Suprapubic skin (tissue), 4 donors: ENCODE data around the gene GARNL3. TPM values are rescaled to one million over a fixed set of nuclear protein-coding genes. Genes with fewer than 3 reads are reported as not detected.

Experiments
- DNase-seq, 2 donors: peaks; one replicate each; pipeline ENCODE4 v3.0.0-alpha.2; 2019; ENCODE audit warnings: low spot score in 2 of 2
- H3K27ac ChIP-seq: fragments of 200-600 bp; sonication (generic); one replicate; pipeline ENCODE4 v1.5.1; 2019
- H3K27me3 ChIP-seq: fragments of 200-600 bp; sonication (generic); one replicate; pipeline ENCODE4 v1.5.1; 2019
- H3K36me3 ChIP-seq: fragments of 200-600 bp; sonication (generic); one replicate; pipeline ENCODE4 v1.5.1; 2019
- H3K4me1 ChIP-seq: fragments of 200-600 bp; sonication (generic); one replicate; pipeline ENCODE4 v1.5.1; 2019
- H3K4me3 ChIP-seq: fragments of 200-600 bp; sonication (generic); one replicate; pipeline ENCODE4 v1.5.1; 2019; ENCODE audit warnings: mild to moderate bottlenecking
- H3K9me3 ChIP-seq: fragments of 200-600 bp; sonication (generic); one replicate; pipeline ENCODE4 v1.5.1; 2019
- EP300 ChIP-seq: sonication (generic); formaldehyde crosslinking; IDR thresholded peaks from one replicate; pipeline ENCODE4 v1.6.1; 2017; ENCODE audit warnings: antibody characterized with exemption
- POLR2A ChIP-seq, 2 donors: fragments of 450-650 bp; IDR thresholded peaks; one replicate each; pipeline ENCODE4 v1.6.1; 2017; ENCODE audit warnings: antibody characterized with exemption in 2 of 2, mild to moderate bottlenecking in 2 of 2, moderate library complexity in 2 of 2
- POLR2AphosphoS5 ChIP-seq, 3 donors: sonication (generic); formaldehyde crosslinking; IDR thresholded peaks; one replicate each; pipeline ENCODE4 v1.6.1; 2017; ENCODE audit warnings: antibody characterized with exemption in 3 of 3
- WGBS: methylation state at CpG from one replicate; pipeline ENCODE4 v1.1.5; 2018; 5-methylcytosine and 5-hydroxymethylcytosine counted together
- total RNA-seq, 4 donors: library from RNA; depleted of rRNA; stranded (reverse); fragments of >200 nt; gene quantifications; one replicate each; pipeline ENCODE4 v1.1.0, GENCODE V29; 2016
- TF ChIP-seq, protein P1 (sequence below), 2 donors: fragments of 200-600 bp in 1 of 2; fragments of 450-650 bp in 1 of 2; sonication (generic) in 1 of 2; IDR thresholded peaks; one replicate each; pipeline ENCODE4 v1.5.1; 2016 to 2019; ENCODE audit warnings: antibody characterized with exemption in 2 of 2, mild to moderate bottlenecking in 1 of 2, moderate library complexity in 1 of 2

The GARNL3 gene
- total RNA-seq, 4 donors from 2014 or later = 12.5 to 23.3 (median 18.4) TPM

- 88% methylated on average over 4 of the region's 4 CpGs for WGBS
- peaks cover 24% of the 10 kb centered on the region for H3K36me3 ChIP-seq
- no peaks in the 10 kb centered on the region for H3K9me3 ChIP-seq
- no peak for DNase-seq
- H3K27ac ChIP-seq = no peak overlapping the region
- TF ChIP-seq EP300 (no peak), POLR2A (IDR thresholded peaks at IDR 0.05) (no peak), POLR2AphosphoS5 (IDR thresholded peaks at IDR 0.05) (no peak)
- TF ChIP-seq, protein P1, sequence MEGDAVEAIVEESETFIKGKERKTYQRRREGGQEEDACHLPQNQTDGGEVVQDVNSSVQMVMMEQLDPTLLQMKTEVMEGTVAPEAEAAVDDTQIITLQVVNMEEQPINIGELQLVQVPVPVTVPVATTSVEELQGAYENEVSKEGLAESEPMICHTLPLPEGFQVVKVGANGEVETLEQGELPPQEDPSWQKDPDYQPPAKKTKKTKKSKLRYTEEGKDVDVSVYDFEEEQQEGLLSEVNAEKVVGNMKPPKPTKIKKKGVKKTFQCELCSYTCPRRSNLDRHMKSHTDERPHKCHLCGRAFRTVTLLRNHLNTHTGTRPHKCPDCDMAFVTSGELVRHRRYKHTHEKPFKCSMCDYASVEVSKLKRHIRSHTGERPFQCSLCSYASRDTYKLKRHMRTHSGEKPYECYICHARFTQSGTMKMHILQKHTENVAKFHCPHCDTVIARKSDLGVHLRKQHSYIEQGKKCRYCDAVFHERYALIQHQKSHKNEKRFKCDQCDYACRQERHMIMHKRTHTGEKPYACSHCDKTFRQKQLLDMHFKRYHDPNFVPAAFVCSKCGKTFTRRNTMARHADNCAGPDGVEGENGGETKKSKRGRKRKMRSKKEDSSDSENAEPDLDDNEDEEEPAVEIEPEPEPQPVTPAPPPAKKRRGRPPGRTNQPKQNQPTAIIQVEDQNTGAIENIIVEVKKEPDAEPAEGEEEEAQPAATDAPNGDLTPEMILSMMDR (IDR thresholded peaks at IDR 0.05) = no peak
- H3K4me3 ChIP-seq = no peak overlapping the region
- H3K27me3 ChIP-seq = no peaks in the 10 kb centered on the region
- H3K4me1 ChIP-seq = no peaks in the 10 kb centered on the region
Measured at GRCh38 chr9:127351182-127352166, 86.9 kb downstream of the GARNL3 start.

GRCh38 chr9:127353882-127354281, 89.3 kb downstream of the GARNL3 start:
- no peaks in the 10 kb centered on the region for H3K9me3 ChIP-seq
- TF ChIP-seq, protein P1 (IDR thresholded peaks at IDR 0.05) = no peak
- no peak for TF ChIP-seq POLR2A (IDR thresholded peaks at IDR 0.05)
- no peak for TF ChIP-seq EP300
- no peak for TF ChIP-seq POLR2AphosphoS5 (IDR thresholded peaks at IDR 0.05)
- H3K4me1 ChIP-seq = no peaks in the 10 kb centered on the region
- no peaks in the 10 kb centered on the region for H3K27me3 ChIP-seq
- no peak overlapping the region for H3K27ac ChIP-seq
- no peak for DNase-seq
- peaks cover 30% of the 10 kb centered on the region for H3K36me3 ChIP-seq
- no peak overlapping the region for H3K4me3 ChIP-seq
- 63% methylated on average over 5 of the region's 5 CpGs for WGBS

DNA sequence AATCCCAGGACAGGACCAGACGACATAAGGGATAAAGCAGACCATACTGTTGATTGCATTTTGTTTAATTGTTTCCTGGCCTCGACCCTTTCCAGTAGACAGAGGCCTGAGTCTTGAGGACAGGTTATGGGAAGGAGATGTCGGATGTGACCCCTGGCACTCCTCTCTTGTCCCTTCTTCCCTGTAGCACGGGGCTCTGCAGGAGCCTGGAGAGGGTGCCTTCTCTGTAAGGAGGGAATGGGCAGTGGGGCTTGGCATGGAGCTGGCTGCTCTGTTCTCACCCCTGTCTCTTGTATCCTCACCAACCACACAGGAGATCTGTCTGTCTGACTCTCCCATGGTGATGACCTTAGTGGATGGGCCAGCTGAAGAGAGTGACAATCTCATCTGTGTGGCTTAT, 92.3 kb downstream of the GARNL3 start:
- TF ChIP-seq POLR2AphosphoS5 (IDR thresholded peaks at IDR 0.05) (no peak), EP300 (no peak), POLR2A (IDR thresholded peaks at IDR 0.05) (no peak)
- TF ChIP-seq, protein P1 (IDR thresholded peaks at IDR 0.05) = no peak
- H3K9me3 ChIP-seq = no peaks in the 10 kb centered on the region
- H3K36me3 ChIP-seq = peaks cover 30% of the 10 kb centered on the region
- WGBS = 91% methylated on average over 4 of the region's 4 CpGs
- peak in 1 of 2 donors; percentile 50 for DNase-seq
- H3K4me1 ChIP-seq = peaks cover 21% of the 10 kb centered on the region
- no peaks in the 10 kb centered on the region for H3K27me3 ChIP-seq
- no peak overlapping the region for H3K4me3 ChIP-seq
- H3K27ac ChIP-seq = no peak overlapping the region

- 40% methylated on average over 1 of the region's 3 CpGs for WGBS
- no peak for DNase-seq
- no peak for TF ChIP-seq POLR2AphosphoS5 (IDR thresholded peaks at IDR 0.05)
- TF ChIP-seq, protein P1 (IDR thresholded peaks at IDR 0.05) = no peak
- no peak for TF ChIP-seq POLR2A (IDR thresholded peaks at IDR 0.05)
- no peak for TF ChIP-seq EP300
- no peak overlapping the region for H3K27ac ChIP-seq
- H3K4me3 ChIP-seq = no peak overlapping the region
- peaks cover 21% of the 10 kb centered on the region for H3K4me1 ChIP-seq
- no peaks in the 10 kb centered on the region for H3K27me3 ChIP-seq
- H3K9me3 ChIP-seq = no peaks in the 10 kb centered on the region
- peaks cover 30% of the 10 kb centered on the region for H3K36me3 ChIP-seq
Measured at GRCh38 chr9:127358023-127358535, 93.5 kb downstream of the GARNL3 start.

GRCh38 chr9:127358770-127359169, 94.2 kb downstream of the GARNL3 start:
- no peaks in the 10 kb centered on the region for H3K9me3 ChIP-seq
- peaks cover 30% of the 10 kb centered on the region for H3K36me3 ChIP-seq
- no peak for DNase-seq
- no peak overlapping the region for H3K4me3 ChIP-seq
- TF ChIP-seq, protein P1 (IDR thresholded peaks at IDR 0.05) = no peak
- TF ChIP-seq POLR2A (IDR thresholded peaks at IDR 0.05) (no peak), POLR2AphosphoS5 (IDR thresholded peaks at IDR 0.05) (no peak), EP300 (no peak)
- H3K27ac ChIP-seq = no peak overlapping the region
- no peaks in the 10 kb centered on the region for H3K27me3 ChIP-seq
- no CpG with 5 or more reads among the region's 3 CpGs for WGBS
- H3K4me1 ChIP-seq = peaks cover 21% of the 10 kb centered on the region
